Gastroesophageal sphincter (tissue), 4 donors: ENCODE data around the gene TIMMDC1. TPM values are rescaled to one million over a fixed set of nuclear protein-coding genes. Genes with fewer than 3 reads are reported as not detected.

Experiments used
- ATAC-seq: fragments of 150-250 bp; one replicate; pipeline ENCODE4 v1.9.1; 2016; ENCODE audit warnings: mild to moderate bottlenecking, moderate library complexity
- H3K27ac ChIP-seq, 4 donors: fragments of 200-600 bp; sonication (generic) in 3 of 4; 1 replicate in 3 of 4; 2 replicates in 1 of 4; pipeline ENCODE4 v1.5.1; 2016 to 2019
- H3K27me3 ChIP-seq: fragments of 200-600 bp; sonication (generic); one replicate; pipeline ENCODE4 v1.5.1; 2019
- H3K36me3 ChIP-seq, 2 donors: fragments of 200-600 bp; sonication (generic); one replicate each; pipeline ENCODE4 v1.5.1; 2019; ENCODE audit warnings: control low read depth in 1 of 2
- H3K4me1 ChIP-seq, 3 donors: fragments of 200-600 bp; sonication (generic); 1 replicate in 2 of 3; 2 replicates in 1 of 3; pipeline ENCODE4 v1.5.1; 2016 to 2019; ENCODE audit warnings: control low read depth in 2 of 3
- H3K4me3 ChIP-seq, 2 donors: fragments of 200-600 bp; sonication (generic); one replicate each; pipeline ENCODE4 v1.5.1; 2019; ENCODE audit warnings: mild to moderate bottlenecking in 1 of 2, moderate library complexity in 1 of 2
- H3K9me3 ChIP-seq, 3 donors: fragments of 200-600 bp; sonication (generic); one replicate each; pipeline ENCODE4 v1.5.1; 2017 to 2019; ENCODE audit warnings: control low read depth in 2 of 3
- CTCF ChIP-seq, 4 experiments: fragments of 200-600 bp in 2 of 4; fragments of 450-650 bp in 2 of 4; sonication (generic) in 1 of 4; IDR thresholded peaks; one replicate each; pipeline ENCODE4 v1.5.1; 2017 to 2019; ENCODE audit warnings: antibody characterized with exemption in 4 of 4, mild to moderate bottlenecking in 2 of 4, moderate library complexity in 2 of 4
- EP300 ChIP-seq: sonication (generic); formaldehyde crosslinking; IDR thresholded peaks from one replicate; pipeline ENCODE4 v1.6.1; 2017; ENCODE audit warnings: antibody characterized with exemption, mild to moderate bottlenecking
- POLR2A ChIP-seq, 2 donors: fragments of 450-650 bp; IDR thresholded peaks; one replicate each; pipeline ENCODE4 v1.6.1; 2017; ENCODE audit warnings: antibody characterized with exemption in 2 of 2, mild to moderate bottlenecking in 2 of 2, moderate library complexity in 1 of 2
- POLR2AphosphoS5 ChIP-seq: sonication (generic); formaldehyde crosslinking; IDR thresholded peaks from one replicate; pipeline ENCODE4 v1.6.1; 2017; ENCODE audit warnings: antibody characterized with exemption
- WGBS, 2 donors: methylation state at CpG; one replicate each; pipeline ENCODE4 v1.1.5; 2018; ENCODE audit warnings: low coverage in 1 of 2; 5-methylcytosine and 5-hydroxymethylcytosine counted together
- total RNA-seq, 4 donors: library from RNA; depleted of rRNA; stranded (reverse); fragments of >200 nt; gene quantifications; one replicate each; pipeline ENCODE4 v1.1.0, GENCODE V29; 2016

TIMMDC1 gene
- total RNA-seq, 4 donors from 2014 or later, result 43.9 to 65.7 (median 52.2) TPM

GRCh38 chr3:119530456-119530855 is 32.1 kb downstream of the TIMMDC1 start:
- no peaks in the 10 kb centered on the region for H3K4me1 ChIP-seq
- ATAC-seq, result no peak

GRCh38 chr3:119531151-119531550 is 32.8 kb downstream of the TIMMDC1 start:
- Histone ChIP-seq H3K9me3 (no peaks in the 10 kb centered on the region), H3K27me3 (no peaks in the 10 kb centered on the region), H3K4me1 (no peaks in the 10 kb centered on the region), H3K36me3 (no peaks in the 10 kb centered on the region), H3K27ac (no peak overlapping the region), H3K4me3 (no peak overlapping the region)
- 70 to 100% methylated on average over 1 to 3 of the region's 4 CpGs for WGBS, 2 donors
- TF ChIP-seq POLR2AphosphoS5 (no peak), EP300 (no peak), POLR2A (IDR thresholded peaks at IDR 0.05) (no peak), CTCF (IDR thresholded peaks at IDR 0.05) (no peak)
- ATAC-seq, result no peak

More at GRCh38 chr3:119530456-119530855, 32.1 kb downstream of the TIMMDC1 start:
- WGBS, 2 donors, result 42 to 74% methylated on average over 2 of the region's 2 CpGs
- Histone ChIP-seq H3K9me3 (no peaks in the 10 kb centered on the region), H3K36me3 (peaks cover 0 to 2% of the 10 kb centered on the region in 2 donors), H3K27ac (no peak overlapping the region), H3K4me3 (no peak overlapping the region), H3K27me3 (no peaks in the 10 kb centered on the region)
- TF ChIP-seq POLR2AphosphoS5 (no peak), EP300 (no peak), CTCF (IDR thresholded peaks at IDR 0.05) (no peak)

GRCh38 chr3:119534296-119534695 is 35.9 kb downstream of the TIMMDC1 start:
- Histone ChIP-seq H3K27ac (no peak overlapping the region), H3K27me3 (no peaks in the 10 kb centered on the region), H3K36me3 (no peaks in the 10 kb centered on the region), H3K9me3 (no peaks in the 10 kb centered on the region), H3K4me1 (no peaks in the 10 kb centered on the region), H3K4me3 (no peak overlapping the region)
- no peak for ATAC-seq
- WGBS, 2 donors, result no CpG with 5 or more reads among the region's 1 CpG
- TF ChIP-seq CTCF (IDR thresholded peaks at IDR 0.05) (no peak), POLR2A (IDR thresholded peaks at IDR 0.05) (no peak), EP300 (no peak), POLR2AphosphoS5 (no peak)

GRCh38 chr3:119536757-119537156 is 38.4 kb downstream of the TIMMDC1 start:
- H3K4me3 ChIP-seq, result no peak overlapping the region
- ATAC-seq, result no peak
- TF ChIP-seq POLR2AphosphoS5, result no peak
- no peak for TF ChIP-seq CTCF (IDR thresholded peaks at IDR 0.05)
- H3K4me1 ChIP-seq, result no peaks in the 10 kb centered on the region
- no peaks in the 10 kb centered on the region for H3K27me3 ChIP-seq
- no peaks in the 10 kb centered on the region for H3K9me3 ChIP-seq
- H3K27ac ChIP-seq, result no peak overlapping the region
- WGBS, 2 donors, result 85 to 87% methylated on average over 4 of the region's 4 CpGs
- no peaks in the 10 kb centered on the region for H3K36me3 ChIP-seq

- no peaks in the 10 kb centered on the region for H3K27me3 ChIP-seq
- TF ChIP-seq EP300 (no peak), POLR2A (IDR thresholded peaks at IDR 0.05) (no peak), CTCF (IDR thresholded peaks at IDR 0.05) (no peak), POLR2AphosphoS5 (no peak)
- no peak overlapping the region for H3K27ac ChIP-seq
- no peaks in the 10 kb centered on the region for H3K36me3 ChIP-seq
- H3K4me3 ChIP-seq, result no peak overlapping the region
- H3K4me1 ChIP-seq, result no peaks in the 10 kb centered on the region
- no peak for ATAC-seq
- no peaks in the 10 kb centered on the region for H3K9me3 ChIP-seq
- 75 to 100% methylated on average over 1 of the region's 1 CpG for WGBS, 2 donors
These were observed 40.4 kb downstream of the TIMMDC1 start for GRCh38 chr3:119538772-119539171.
